ENCODE results near the gene RAB43. TPM values are rescaled to one million over a fixed set of nuclear protein-coding genes. Genes with fewer than 3 reads are reported as not detected.

RAB43 gene
- total RNA-seq, 1 experiment from 2014 or later, result 22.4 TPM

DNA sequence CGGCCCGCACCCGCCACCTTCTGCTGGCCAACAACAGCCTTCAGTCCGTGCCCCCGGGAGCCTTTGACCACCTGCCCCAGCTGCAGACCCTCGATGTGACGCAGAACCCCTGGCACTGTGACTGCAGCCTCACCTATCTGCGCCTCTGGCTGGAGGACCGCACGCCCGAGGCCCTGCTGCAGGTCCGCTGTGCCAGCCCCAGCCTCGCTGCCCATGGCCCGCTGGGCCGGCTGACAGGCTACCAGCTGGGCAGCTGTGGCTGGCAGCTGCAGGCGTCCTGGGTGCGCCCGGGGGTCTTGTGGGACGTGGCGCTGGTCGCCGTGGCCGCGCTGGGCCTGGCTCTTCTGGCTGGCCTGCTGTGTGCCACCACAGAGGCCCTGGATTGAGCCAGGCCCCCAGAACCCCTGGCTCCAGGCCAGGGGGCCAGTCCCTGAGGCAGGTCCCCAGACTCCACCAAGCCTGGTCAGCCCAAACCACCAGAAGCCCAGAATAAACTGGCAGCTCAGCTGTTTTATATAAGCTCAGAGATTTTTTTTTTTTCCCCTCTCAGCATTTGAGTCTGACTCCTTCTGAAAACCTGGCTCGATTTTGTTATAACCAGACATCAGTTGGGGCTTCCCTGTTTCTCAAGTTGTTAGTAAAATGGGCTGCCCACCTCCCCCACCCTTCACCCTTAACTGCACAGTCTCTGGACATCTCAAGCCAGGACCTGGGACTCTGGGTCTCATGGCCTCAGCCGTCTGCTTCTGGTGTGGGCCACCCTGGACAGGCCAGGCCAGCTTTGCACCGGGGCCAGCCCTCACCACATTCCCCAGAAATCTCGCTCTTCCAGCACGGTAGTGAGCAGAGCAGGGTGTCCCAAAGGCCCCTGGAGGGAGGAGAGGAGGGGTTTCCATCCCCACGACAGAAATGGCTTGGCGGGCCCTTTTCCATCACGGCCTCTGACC lies 59.4 kb downstream of the RAB43 start:
- Histone ChIP-seq H3K36me3 (ENCODE audit: low read depth, low read length) (no peaks in the 10 kb centered on the region), H3K27me3 (ENCODE audit: low read length) (no peaks in the 10 kb centered on the region), H3F3A (ENCODE audit: low read length, unreplicated experiment) (no peaks in the 10 kb centered on the region), H3K4me2 (ENCODE audit: low read length) (no peak overlapping the region), H3K9me2 (replicated peaks; ENCODE audit: low read length) (no peaks in the 10 kb centered on the region), H4K20me1 (ENCODE audit: low read length) (no peaks in the 10 kb centered on the region), H2AFZ (ENCODE audit: low read length) (no peak overlapping the region), H3K9ac (ENCODE audit: low read length) (no peak overlapping the region), H3K27ac (ENCODE audit: low read length) (no peak overlapping the region), H3K9me3 (ENCODE audit: low read length) (no peaks in the 10 kb centered on the region), H3K4me3 (ENCODE audit: low read length) (no peak overlapping the region), H3K4me1 (ENCODE audit: insufficient read depth, low read length) (no peaks in the 10 kb centered on the region), H3K79me2 (ENCODE audit: low read length) (no peaks in the 10 kb centered on the region)
- POLR2A ChIA-PET (ENCODE audit: unreplicated experiment), result no interaction called here
- CTCF ChIA-PET, result no interaction called here
- no peak for DNase-seq
- intact Hi-C loops (cut with micrococcal nuclease), result no loop called here
- ATAC-seq, result no peak
- TF ChIP-seq CTCF (conservative IDR thresholded peaks at IDR 0.05; ENCODE audit: low read depth, low read length) (no peak), EZH2phosphoT487 (IDR thresholded peaks at IDR 0.05; ENCODE audit: borderline replicate concordance, low read length) (no peak), EZH2 (IDR thresholded peaks at IDR 0.05; ENCODE audit: low read length, unreplicated experiment) (no peak)
- BruUV-seq (replicated peaks), result no TSS peak

DNA sequence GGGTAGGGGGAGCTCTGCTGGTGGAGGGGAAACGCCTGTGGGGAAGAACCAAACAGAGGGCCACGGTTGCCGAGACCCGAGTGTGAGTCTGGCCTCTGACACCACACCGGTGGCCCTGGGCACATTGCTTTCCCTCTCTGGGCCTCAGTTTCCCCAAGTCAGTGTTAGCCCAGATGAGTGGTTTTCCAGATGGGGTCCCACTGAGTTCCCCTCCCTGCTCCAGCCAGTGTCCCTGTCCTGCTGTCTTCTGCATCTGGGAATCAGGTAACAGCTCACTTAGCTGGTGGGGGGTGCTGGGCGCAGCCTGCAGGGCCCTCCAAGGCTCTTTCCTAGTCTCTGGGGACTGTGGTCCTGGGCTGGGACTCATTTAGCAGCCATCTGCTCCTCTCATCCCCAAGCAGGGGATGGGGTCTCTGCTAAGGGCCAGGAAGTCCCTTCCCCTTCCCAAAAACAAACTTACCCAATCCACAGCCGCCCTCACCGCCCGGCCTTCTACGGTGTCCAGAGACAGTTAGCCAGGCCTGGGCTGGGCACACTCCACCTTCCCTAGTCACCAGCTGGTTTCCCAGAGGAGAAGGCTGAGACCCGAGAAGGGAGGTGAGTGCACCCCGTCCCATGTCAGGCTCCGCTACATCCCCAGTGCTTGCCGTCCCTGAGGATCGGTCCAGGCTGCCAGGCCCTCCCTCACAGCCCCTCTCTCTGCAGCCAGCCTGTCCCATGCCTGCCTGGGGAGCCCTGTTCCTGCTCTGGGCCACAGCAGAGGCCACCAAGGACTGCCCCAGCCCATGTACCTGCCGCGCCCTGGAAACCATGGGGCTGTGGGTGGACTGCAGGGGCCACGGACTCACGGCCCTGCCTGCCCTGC lies 60.3 kb downstream of the RAB43 start:
- Histone ChIP-seq H3K79me2 (ENCODE audit: low read length) (no peaks in the 10 kb centered on the region), H3K9me2 (replicated peaks; ENCODE audit: low read length) (no peaks in the 10 kb centered on the region), H3K4me2 (ENCODE audit: low read length) (no peak overlapping the region), H3K36me3 (ENCODE audit: low read depth, low read length) (no peaks in the 10 kb centered on the region), H3K27me3 (ENCODE audit: low read length) (no peaks in the 10 kb centered on the region), H3K9me3 (ENCODE audit: low read length) (no peaks in the 10 kb centered on the region), H3F3A (ENCODE audit: low read length, unreplicated experiment) (no peaks in the 10 kb centered on the region), H4K20me1 (ENCODE audit: low read length) (no peaks in the 10 kb centered on the region), H3K4me3 (ENCODE audit: low read length) (no peak overlapping the region), H3K27ac (ENCODE audit: low read length) (no peak overlapping the region), H3K4me1 (ENCODE audit: insufficient read depth, low read length) (no peaks in the 10 kb centered on the region), H3K9ac (ENCODE audit: low read length) (no peak overlapping the region), H2AFZ (ENCODE audit: low read length) (no peak overlapping the region)
- BruUV-seq (replicated peaks), result no TSS peak
- ATAC-seq (no peak), DNase-seq (no peak)
- intact Hi-C loops (cut with micrococcal nuclease), result no loop called here
- POLR2A ChIA-PET (ENCODE audit: unreplicated experiment), result no interaction called here
- TF ChIP-seq EZH2 (IDR thresholded peaks at IDR 0.05; ENCODE audit: low read length, unreplicated experiment) (no peak), EZH2phosphoT487 (IDR thresholded peaks at IDR 0.05; ENCODE audit: borderline replicate concordance, low read length) (no peak), CTCF (conservative IDR thresholded peaks at IDR 0.05; ENCODE audit: low read depth, low read length) (no peak)
- CTCF ChIA-PET, result no interaction called here

Data from PC-3 (cell line).